Frontal cortex (tissue), 4 donors: Measurements from ENCODE around the gene HEATR9. TPM values are rescaled to one million over a fixed set of nuclear protein-coding genes. Genes with fewer than 3 reads are reported as not detected.
A peak's percentile ranks its signal among the peaks of the same experiment; 100 is the strongest.

Experiments used
- DNase-seq, 2 donors: peaks; one replicate each; pipeline ENCODE4 v3.0.0; 2012; ENCODE audit warnings: low spot score in 2 of 2
- FAIRE-seq: peaks from 2 replicates; lab custom pipeline; 2012; peaks lifted over from hg19 to GRCh38; lab: Jason Lieb, UNC
- total RNA-seq: library from RNA; depleted of rRNA; stranded (reverse); fragments of >200 nt; gene quantifications from one replicate; pipeline ENCODE4 v1.2.3, GENCODE V29; 2014
- donor health status: control.
- donor health status: control.
- donor health status: control.

HEATR9 gene
- total RNA-seq, 1 donor from 2014 or later: not detected

GRCh38 chr17:35895636-35896587, 27.2 kb upstream of the HEATR9 start:
- FAIRE-seq: no peak

GRCh38 chr17:35894206-35894605, 25.5 kb upstream of the HEATR9 start:
- FAIRE-seq: no peak
- no peak for DNase-seq

More at GRCh38 chr17:35895636-35896587, 27.2 kb upstream of the HEATR9 start:
- DNase-seq: no peak

- FAIRE-seq (no peak), DNase-seq (no peak)
These were observed 25.1 kb upstream of the HEATR9 start for GRCh38 chr17:35893751-35894150.

- no peak for FAIRE-seq
These were observed 23.7 kb upstream of the HEATR9 start for GRCh38 chr17:35892091-35893035.

GRCh38 chr17:35891269-35891668, 22.6 kb upstream of the HEATR9 start:
- FAIRE-seq: no peak
- DNase-seq: no peak

More at GRCh38 chr17:35892091-35893035, 23.7 kb upstream of the HEATR9 start:
- no peak for DNase-seq

GRCh38 chr17:35890774-35891155, 22.1 kb upstream of the HEATR9 start:
- no peak for FAIRE-seq

GRCh38 chr17:35889818-35890773, 21.4 kb upstream of the HEATR9 start:
- FAIRE-seq (no peak), DNase-seq (peak in 1 of 2 donors; percentile 20)

More at GRCh38 chr17:35890774-35891155, 22.1 kb upstream of the HEATR9 start:
- DNase-seq: no peak

GRCh38 chr17:35889241-35889640, 20.6 kb upstream of the HEATR9 start:
- DNase-seq: no peak
- no peak for FAIRE-seq

GRCh38 chr17:35879773-35880654, 11.3 kb upstream of the HEATR9 start, which contains the start of gene CCL5:
CCL5 (minus strand) TSS chr17:35880360.
- FAIRE-seq (no peak), DNase-seq (no peak)

GRCh38 chr17:35878361-35878760, 9.7 kb upstream of the HEATR9 start:
- DNase-seq (no peak), FAIRE-seq (no peak)

- no peak for FAIRE-seq
- no peak for DNase-seq
These were observed 8.8 kb upstream of the HEATR9 start for GRCh38 chr17:35877345-35878029.

- DNase-seq: no peak
- FAIRE-seq: no peak
These were observed 7.8 kb upstream of the HEATR9 start for GRCh38 chr17:35876534-35876933.

- FAIRE-seq (no peak), DNase-seq (no peak)
These were observed 7.1 kb upstream of the HEATR9 start for GRCh38 chr17:35875800-35876139.

GRCh38 chr17:35875072-35875799, 6.5 kb upstream of the HEATR9 start:
- DNase-seq (no peak), FAIRE-seq (no peak)

- DNase-seq (no peak), FAIRE-seq (no peak)
These were observed 3.7 kb upstream of the HEATR9 start for GRCh38 chr17:35872196-35872980.
